Measurements from ENCODE around the gene FGF10.

Gene FGF10

DNA sequence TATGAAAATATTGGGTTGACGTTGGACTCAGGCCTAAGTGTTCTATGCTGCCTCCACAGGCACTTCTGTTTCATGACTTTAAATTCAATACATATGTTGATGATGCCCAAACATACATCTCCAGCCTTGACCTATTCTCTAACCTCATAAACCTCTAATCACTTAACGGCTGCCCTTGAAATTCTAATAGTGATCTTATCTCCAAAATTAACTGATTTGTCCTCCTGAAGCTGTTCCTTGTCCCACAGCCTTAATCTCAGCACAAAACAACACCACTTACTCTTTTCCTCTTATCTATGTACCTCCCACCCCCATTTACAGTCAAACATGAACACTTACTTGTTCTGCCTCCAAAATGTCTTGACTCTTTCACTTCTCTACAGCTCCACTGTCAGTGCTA lies 43.3 kb downstream of the FGF10 start:
- Histone ChIP-seq H3K4ac (ENCODE audit: low read depth, low read length) (no peak overlapping the region), H3K79me1 (ENCODE audit: low read length) (no peaks in the 10 kb centered on the region), H3K4me1 (ENCODE audit: control insufficient read depth, low read depth, low read length) (no peaks in the 10 kb centered on the region), H3K27ac (ENCODE audit: low read depth, low read length) (no peak overlapping the region), H3K9ac (ENCODE audit: low read length) (no peak overlapping the region), H3K79me2 (ENCODE audit: control insufficient read depth, insufficient read depth, low read length) (no peaks in the 10 kb centered on the region), H3K4me3 (ENCODE audit: low read length) (no peak overlapping the region), H3K36me3 (ENCODE audit: control insufficient read depth, insufficient read depth, low read length) (no peaks in the 10 kb centered on the region), H4K5ac (ENCODE audit: low read length) (no peak overlapping the region), H4K8ac (ENCODE audit: low read depth, low read length) (no peak overlapping the region), H2BK120ac (ENCODE audit: low read depth, low read length) (no peak overlapping the region), H3K56ac (ENCODE audit: low read length) (no peak overlapping the region), H3K23ac (ENCODE audit: low read length) (no peak overlapping the region), H2AK5ac (ENCODE audit: low read length) (no peak overlapping the region), H2BK5ac (ENCODE audit: low read length) (no peak overlapping the region), H3K27me3 (ENCODE audit: insufficient read depth, low read length, poor library complexity) (no peaks in the 10 kb centered on the region), H2BK15ac (replicated peaks; ENCODE audit: low read depth) (no peak overlapping the region), H3K18ac (ENCODE audit: low read length) (no peak overlapping the region), H3K4me2 (ENCODE audit: low read length) (no peak overlapping the region)
- WGBS (ENCODE audit: extremely low coverage, insufficient coverage, low lambda C conversion rate) = no CpG with 5 or more reads among the region's 2 CpGs
- DNase-seq = peak; percentile 67

- Histone ChIP-seq H3K23ac (ENCODE audit: low read length) (no peak overlapping the region), H3K27ac (ENCODE audit: low read depth, low read length) (no peak overlapping the region), H3K79me1 (ENCODE audit: low read length) (no peaks in the 10 kb centered on the region), H2BK120ac (ENCODE audit: low read depth, low read length) (no peak overlapping the region), H2AK5ac (ENCODE audit: low read length) (no peak overlapping the region), H4K8ac (ENCODE audit: low read depth, low read length) (no peak overlapping the region), H3K9ac (ENCODE audit: low read length) (no peak overlapping the region), H2BK5ac (ENCODE audit: low read length) (no peak overlapping the region), H3K4me1 (ENCODE audit: control insufficient read depth, low read depth, low read length) (no peaks in the 10 kb centered on the region), H3K27me3 (ENCODE audit: insufficient read depth, low read length, poor library complexity) (no peaks in the 10 kb centered on the region), H3K79me2 (ENCODE audit: control insufficient read depth, insufficient read depth, low read length) (no peaks in the 10 kb centered on the region), H3K4ac (ENCODE audit: low read depth, low read length) (no peak overlapping the region), H2BK15ac (replicated peaks; ENCODE audit: low read depth) (no peak overlapping the region), H3K4me3 (ENCODE audit: low read length) (no peak overlapping the region), H3K4me2 (ENCODE audit: low read length) (no peak overlapping the region), H4K5ac (ENCODE audit: low read length) (no peak overlapping the region), H3K18ac (ENCODE audit: low read length) (no peak overlapping the region), H3K56ac (ENCODE audit: low read length) (no peak overlapping the region), H3K36me3 (ENCODE audit: control insufficient read depth, insufficient read depth, low read length) (no peaks in the 10 kb centered on the region)
- WGBS (ENCODE audit: extremely low coverage, insufficient coverage, low lambda C conversion rate) = no CpG with 5 or more reads among the region's 2 CpGs
- no peak for DNase-seq
These were observed 52.5 kb downstream of the FGF10 start for GRCh38 chr5:44336708-44337107.

- Histone ChIP-seq H2AK5ac (ENCODE audit: low read length) (no peak overlapping the region), H3K27ac (ENCODE audit: low read depth, low read length) (no peak overlapping the region), H2BK15ac (replicated peaks; ENCODE audit: low read depth) (no peak overlapping the region), H3K18ac (ENCODE audit: low read length) (no peak overlapping the region), H4K8ac (ENCODE audit: low read depth, low read length) (no peak overlapping the region), H3K4ac (ENCODE audit: low read depth, low read length) (no peak overlapping the region), H3K56ac (ENCODE audit: low read length) (no peak overlapping the region), H4K5ac (ENCODE audit: low read length) (no peak overlapping the region), H3K36me3 (ENCODE audit: control insufficient read depth, insufficient read depth, low read length) (no peaks in the 10 kb centered on the region), H3K4me3 (ENCODE audit: low read length) (no peak overlapping the region), H3K9ac (ENCODE audit: low read length) (no peak overlapping the region), H3K27me3 (ENCODE audit: insufficient read depth, low read length, poor library complexity) (no peaks in the 10 kb centered on the region), H2BK5ac (ENCODE audit: low read length) (no peak overlapping the region), H3K23ac (ENCODE audit: low read length) (no peak overlapping the region), H3K79me2 (ENCODE audit: control insufficient read depth, insufficient read depth, low read length) (no peaks in the 10 kb centered on the region), H3K4me1 (ENCODE audit: control insufficient read depth, low read depth, low read length) (no peaks in the 10 kb centered on the region), H2BK120ac (ENCODE audit: low read depth, low read length) (no peak overlapping the region), H3K4me2 (ENCODE audit: low read length) (no peak overlapping the region), H3K79me1 (ENCODE audit: low read length) (no peaks in the 10 kb centered on the region)
- no CpG with 5 or more reads among the region's 1 CpG for WGBS (ENCODE audit: extremely low coverage, insufficient coverage, low lambda C conversion rate)
- no peak for DNase-seq
These were observed 54.6 kb downstream of the FGF10 start for GRCh38 chr5:44334622-44335021.

GRCh38 chr5:44332285-44332971 lies 56.8 kb downstream of the FGF10 start:
- no peak overlapping the region for H2BK5ac ChIP-seq (ENCODE audit: low read length)
- no peaks in the 10 kb centered on the region for H3K4me1 ChIP-seq (ENCODE audit: control insufficient read depth, low read depth, low read length)
- H3K27ac ChIP-seq (ENCODE audit: low read depth, low read length) = no peak overlapping the region
- no peak overlapping the region for H4K8ac ChIP-seq (ENCODE audit: low read depth, low read length)
- H3K4ac ChIP-seq (ENCODE audit: low read depth, low read length) = no peak overlapping the region
- no peak overlapping the region for H3K4me3 ChIP-seq (ENCODE audit: low read length)
- no peak overlapping the region for H3K23ac ChIP-seq (ENCODE audit: low read length)
- H2AK5ac ChIP-seq (ENCODE audit: low read length) = no peak overlapping the region
- no CpG with 5 or more reads among the region's 3 CpGs for WGBS (ENCODE audit: extremely low coverage, insufficient coverage, low lambda C conversion rate)
- H2BK120ac ChIP-seq (ENCODE audit: low read depth, low read length) = no peak overlapping the region
- DNase-seq = peak; percentile 84
- H3K27me3 ChIP-seq (ENCODE audit: insufficient read depth, low read length, poor library complexity) = no peaks in the 10 kb centered on the region
- H3K36me3 ChIP-seq (ENCODE audit: control insufficient read depth, insufficient read depth, low read length) = no peaks in the 10 kb centered on the region
- H3K79me1 ChIP-seq (ENCODE audit: low read length) = no peaks in the 10 kb centered on the region
- H3K56ac ChIP-seq (ENCODE audit: low read length) = no peak overlapping the region
- no peak overlapping the region for H3K18ac ChIP-seq (ENCODE audit: low read length)
- no peaks in the 10 kb centered on the region for H3K79me2 ChIP-seq (ENCODE audit: control insufficient read depth, insufficient read depth, low read length)
- no peak overlapping the region for H2BK15ac ChIP-seq (replicated peaks; ENCODE audit: low read depth)
- H3K4me2 ChIP-seq (ENCODE audit: low read length) = no peak overlapping the region
- no peak overlapping the region for H4K5ac ChIP-seq (ENCODE audit: low read length)
- H3K9ac ChIP-seq (ENCODE audit: low read length) = no peak overlapping the region

GRCh38 chr5:44331471-44332050 lies 57.7 kb downstream of the FGF10 start:
- H3K4me3 ChIP-seq (ENCODE audit: low read length) = no peak overlapping the region
- no peak overlapping the region for H3K9ac ChIP-seq (ENCODE audit: low read length)
- no CpG with 5 or more reads among the region's 3 CpGs for WGBS (ENCODE audit: extremely low coverage, insufficient coverage, low lambda C conversion rate)
- no peaks in the 10 kb centered on the region for H3K4me1 ChIP-seq (ENCODE audit: control insufficient read depth, low read depth, low read length)
- H3K56ac ChIP-seq (ENCODE audit: low read length) = no peak overlapping the region
- no peak overlapping the region for H2BK5ac ChIP-seq (ENCODE audit: low read length)
- no peaks in the 10 kb centered on the region for H3K36me3 ChIP-seq (ENCODE audit: control insufficient read depth, insufficient read depth, low read length)
- no peak overlapping the region for H3K4me2 ChIP-seq (ENCODE audit: low read length)
- H2BK15ac ChIP-seq (replicated peaks; ENCODE audit: low read depth) = no peak overlapping the region
- H3K23ac ChIP-seq (ENCODE audit: low read length) = no peak overlapping the region
- no peak overlapping the region for H4K5ac ChIP-seq (ENCODE audit: low read length)
- H3K79me1 ChIP-seq (ENCODE audit: low read length) = no peaks in the 10 kb centered on the region
- no peak for DNase-seq
- no peak overlapping the region for H2AK5ac ChIP-seq (ENCODE audit: low read length)
- no peak overlapping the region for H3K18ac ChIP-seq (ENCODE audit: low read length)
- no peak overlapping the region for H2BK120ac ChIP-seq (ENCODE audit: low read depth, low read length)
- H4K8ac ChIP-seq (ENCODE audit: low read depth, low read length) = no peak overlapping the region
- no peak overlapping the region for H3K27ac ChIP-seq (ENCODE audit: low read depth, low read length)
- no peaks in the 10 kb centered on the region for H3K79me2 ChIP-seq (ENCODE audit: control insufficient read depth, insufficient read depth, low read length)
- no peak overlapping the region for H3K4ac ChIP-seq (ENCODE audit: low read depth, low read length)
- no peaks in the 10 kb centered on the region for H3K27me3 ChIP-seq (ENCODE audit: insufficient read depth, low read length, poor library complexity)

GRCh38 chr5:44329716-44330115 lies 59.5 kb downstream of the FGF10 start:
- H4K8ac ChIP-seq (ENCODE audit: low read depth, low read length) = peak overlapping the region; percentile 86
- no peaks in the 10 kb centered on the region for H3K4me1 ChIP-seq (ENCODE audit: control insufficient read depth, low read depth, low read length)
- no peak overlapping the region for H3K9ac ChIP-seq (ENCODE audit: low read length)
- DNase-seq = no peak
- peak overlapping the region; percentile 68 for H3K4ac ChIP-seq (ENCODE audit: low read depth, low read length)
- H4K5ac ChIP-seq (ENCODE audit: low read length) = no peak overlapping the region
- H3K56ac ChIP-seq (ENCODE audit: low read length) = peak overlapping the region; percentile 46
- H2BK5ac ChIP-seq (ENCODE audit: low read length) = no peak overlapping the region
- H3K4me2 ChIP-seq (ENCODE audit: low read length) = no peak overlapping the region
- H3K23ac ChIP-seq (ENCODE audit: low read length) = no peak overlapping the region
- H3K18ac ChIP-seq (ENCODE audit: low read length) = peak overlapping the region; percentile 92
- H2AK5ac ChIP-seq (ENCODE audit: low read length) = no peak overlapping the region
- no peak overlapping the region for H2BK120ac ChIP-seq (ENCODE audit: low read depth, low read length)
- no peaks in the 10 kb centered on the region for H3K79me2 ChIP-seq (ENCODE audit: control insufficient read depth, insufficient read depth, low read length)
- H3K36me3 ChIP-seq (ENCODE audit: control insufficient read depth, insufficient read depth, low read length) = no peaks in the 10 kb centered on the region
- WGBS (ENCODE audit: extremely low coverage, insufficient coverage, low lambda C conversion rate) = no CpG with 5 or more reads among the region's 2 CpGs
- H2BK15ac ChIP-seq (replicated peaks; ENCODE audit: low read depth) = peak overlapping the region; percentile 85
- H3K79me1 ChIP-seq (ENCODE audit: low read length) = no peaks in the 10 kb centered on the region
- H3K27ac ChIP-seq (ENCODE audit: low read depth, low read length) = no peak overlapping the region
- no peak overlapping the region for H3K4me3 ChIP-seq (ENCODE audit: low read length)
- H3K27me3 ChIP-seq (ENCODE audit: insufficient read depth, low read length, poor library complexity) = no peaks in the 10 kb centered on the region

All from mesendoderm (in vitro differentiated cells).